Measurements from ENCODE around the gene PLAU. TPM values are rescaled to one million over a fixed set of nuclear protein-coding genes. Genes with fewer than 3 reads are reported as not detected.

PLAU gene
- total and polyA plus RNA-seq, 2 of the 4 experiments (the other 2 are of a cell fraction) = 123 to 283 TPM

DNA sequence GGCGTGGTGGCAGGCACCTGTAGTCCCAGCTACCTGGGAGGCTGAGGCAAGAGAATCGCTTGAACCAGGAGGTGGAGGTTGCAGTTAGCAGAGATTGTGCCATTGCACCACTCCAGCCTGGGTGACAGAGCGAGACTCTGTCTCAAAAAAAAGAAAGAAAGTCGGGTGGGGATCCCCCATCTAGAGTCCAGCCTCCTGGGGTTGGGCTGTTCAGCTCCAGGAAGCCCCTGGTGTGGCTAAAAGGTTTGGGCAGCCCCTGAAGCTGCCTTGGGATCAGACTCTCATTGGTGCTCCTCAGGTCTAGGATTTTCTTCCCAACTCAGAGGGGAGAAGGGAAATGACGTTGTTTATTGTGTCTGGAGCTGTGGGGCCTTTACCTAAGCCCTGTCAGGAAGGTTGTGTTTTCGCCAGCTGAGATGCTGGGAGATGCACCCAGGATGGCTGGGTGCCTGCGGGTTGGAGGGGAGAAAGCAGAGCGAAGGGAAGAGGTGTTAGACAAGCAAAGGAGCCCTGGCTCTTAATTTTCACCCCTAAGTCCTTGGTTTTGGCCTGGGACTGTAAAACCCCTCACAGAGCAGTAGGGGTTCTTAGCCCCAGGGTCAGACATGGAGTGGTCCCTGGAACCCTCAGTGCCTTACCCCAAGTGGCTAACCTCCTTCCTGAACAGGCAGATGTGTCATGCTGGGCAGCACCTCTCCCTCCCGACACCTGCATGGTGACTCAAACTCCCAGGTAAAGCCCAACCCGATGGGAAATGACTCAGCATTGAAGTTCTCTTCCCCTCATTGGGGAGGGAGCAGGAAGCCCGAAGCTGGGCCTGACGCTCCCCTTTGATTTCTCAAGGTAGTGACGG, 21.1 kb downstream of the PLAU start:
- DNase-seq (no peak), ATAC-seq (ENCODE audit: low read depth) (no peak)
- H4K20me1 ChIP-seq (ENCODE audit: insufficient read depth, low read length) = no peaks in the 10 kb centered on the region
- no peak overlapping the region for H3K27ac ChIP-seq (ENCODE audit: insufficient read depth, low read length)
- no peaks in the 10 kb centered on the region for H3K9me3 ChIP-seq (ENCODE audit: control insufficient read depth, insufficient read depth, low read length)
- BruUV-seq (replicated peaks) = no TSS peak
- no peak overlapping the region for H2BK15ac ChIP-seq (ENCODE audit: low read depth, low read length)
- 0 out of 2 replicates have a peak overlapping the region, but pooled peaks have one; percentile 29 for H3K14ac ChIP-seq (replicated peaks; ENCODE audit: low read depth, low read length)
- H3K23ac ChIP-seq (ENCODE audit: low read depth, low read length) = peak overlapping the region; percentile 57; the same call in 1 of the 2 replicates
- H2AK5ac ChIP-seq (ENCODE audit: low read depth, low read length) = peak overlapping the region; percentile 43
- H3K18ac ChIP-seq (ENCODE audit: low read depth, low read length) = no peak overlapping the region
- H3K79me1 ChIP-seq (ENCODE audit: low read depth in 1 of 2, low read length in 2 of 2) = no peaks in the 10 kb centered on the region
- no peak overlapping the region for H3K4me2 ChIP-seq (ENCODE audit: low read depth, low read length)
- 0 out of 2 replicates have a peak overlapping the region, but pooled peaks have one; percentile 42 for H2BK20ac ChIP-seq (ENCODE audit: low read depth, low read length)
- dilution Hi-C loops (cut with HindIII; ENCODE audit: low sequenced_read_pairs, unreplicated experiment) = no loop called here
- H2AFZ ChIP-seq (replicated peaks; ENCODE audit: low read length, poor library complexity) = peak overlapping the region; percentile 50
- H3K4me1 ChIP-seq (ENCODE audit: control insufficient read depth, insufficient read depth, low read length) = peaks cover 3% of the 10 kb centered on the region; the same call in 1 of the 2 replicates
- H3K56ac ChIP-seq (ENCODE audit: extremely low read depth, insufficient read depth, low read length) = no peak overlapping the region
- H2AK9ac ChIP-seq (replicated peaks; ENCODE audit: low read depth, low read length, poor library complexity) = no peak overlapping the region
- H3K9ac ChIP-seq (ENCODE audit: low read depth, low read length) = no peak overlapping the region
- H3K36me3 ChIP-seq (ENCODE audit: control insufficient read depth, insufficient read depth, low read length) = no peaks in the 10 kb centered on the region
- no peak overlapping the region for H4K8ac ChIP-seq (ENCODE audit: low read depth in 2 of 2, low read length in 2 of 2)
- H3K4me3 ChIP-seq (ENCODE audit: insufficient read depth, low read depth, low read length) = no peak overlapping the region
- 0 out of 2 replicates have a peak overlapping the region, but pooled peaks have one; percentile 17 for H2BK120ac ChIP-seq (ENCODE audit: low read depth, low read length)
- in situ Hi-C loops (cut with MboI; ENCODE audit: low sequenced_read_pairs) = no loop called here
- H3K9me1 ChIP-seq (ENCODE audit: insufficient read depth, low read length) = no peaks in the 10 kb centered on the region; the same call in 1 of the 2 replicates
- no peak overlapping the region for H4K91ac ChIP-seq (ENCODE audit: insufficient read depth, low read depth, low read length)
- WGBS, 2 experiments (ENCODE audit: extremely low coverage in 2 of 2, insufficient read length in 1 of 2) = 78% methylated on average over 3 of the region's 13 CpGs; no CpG with 5 or more reads in 1 of the 2 experiments
- intact Hi-C loops (cut with micrococcal nuclease) = no loop called here
- POLR2A ChIA-PET (ENCODE audit: unreplicated experiment) = interaction anchor here (0.7 kb wide), 1 partner anchor 12 kb away, joined by 3 read pairs; no protein-coding TSS in a partner anchor
- CTCF ChIA-PET = interaction anchor here (0.6 kb wide), 1 partner anchor 41 kb away, joined by 5 read pairs; no protein-coding TSS in a partner anchor
- no peak overlapping the region for H4K5ac ChIP-seq (ENCODE audit: low read depth, low read length)
- TF ChIP-seq FOS (IDR thresholded peaks at IDR 0.05; ENCODE audit: low read depth, low read length) = no peak
- no peak for TF ChIP-seq BHLHE40 (IDR thresholded peaks at IDR 0.05; ENCODE audit: low read depth, low read length)
- no peaks in the 10 kb centered on the region for H3K27me3 ChIP-seq (ENCODE audit: control insufficient read depth, insufficient read depth, low read length)
- H3K4ac ChIP-seq (ENCODE audit: low read depth, low read length) = peak overlapping the region; percentile 64; the same call in 1 of the 2 replicates
- no peak overlapping the region for H2BK5ac ChIP-seq (ENCODE audit: low read depth, low read length, poor library complexity, severe bottlenecking)
